HT-29 (cell line): ENCODE measurements around the gene NEDD8. TPM values are rescaled to one million over a fixed set of nuclear protein-coding genes. Genes with fewer than 3 reads are reported as not detected.
A peak's percentile ranks its signal among the peaks of the same experiment; 100 is the strongest.
"Not testable (repeated sequence)": the region's sequence is repeated elsewhere in the genome, so short reads cannot be mapped to it uniquely, and the experiment has no call there.

ENCODE experiments used
- DNase-seq: peaks from one replicate; pipeline ENCODE4 v3.0.0-alpha.2; 2015; ENCODE audit warnings: low spot score
- total RNA-seq: library from RNA; depleted of rRNA; stranded (reverse); fragments of >200 nt; shearing (Covaris generic); gene quantifications from 2 replicates; pipeline ENCODE4 v1.2.3, GENCODE V29; 2014

The NEDD8 gene
- total RNA-seq, 1 experiment from 2014 or later = 104 TPM

DNA sequence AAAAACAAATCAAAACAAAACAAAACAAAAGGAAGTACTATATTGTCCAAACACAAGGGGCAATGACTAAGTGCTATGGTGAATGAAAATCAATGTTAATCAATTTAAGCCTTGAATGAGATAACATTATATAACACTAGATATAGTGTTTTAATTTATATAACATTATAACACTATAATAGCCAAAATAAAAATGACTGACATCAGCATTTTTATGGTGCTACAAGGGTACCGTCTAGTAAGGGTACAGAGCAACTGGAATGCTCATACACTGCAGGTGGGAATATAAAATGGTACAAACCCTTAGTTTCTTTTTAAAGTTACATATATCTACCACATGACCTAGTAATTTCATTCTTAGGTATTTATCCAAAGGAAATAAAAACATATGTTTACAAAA lies 5.7 kb downstream of the NEDD8 start:
- DNase-seq = no peak

DNA sequence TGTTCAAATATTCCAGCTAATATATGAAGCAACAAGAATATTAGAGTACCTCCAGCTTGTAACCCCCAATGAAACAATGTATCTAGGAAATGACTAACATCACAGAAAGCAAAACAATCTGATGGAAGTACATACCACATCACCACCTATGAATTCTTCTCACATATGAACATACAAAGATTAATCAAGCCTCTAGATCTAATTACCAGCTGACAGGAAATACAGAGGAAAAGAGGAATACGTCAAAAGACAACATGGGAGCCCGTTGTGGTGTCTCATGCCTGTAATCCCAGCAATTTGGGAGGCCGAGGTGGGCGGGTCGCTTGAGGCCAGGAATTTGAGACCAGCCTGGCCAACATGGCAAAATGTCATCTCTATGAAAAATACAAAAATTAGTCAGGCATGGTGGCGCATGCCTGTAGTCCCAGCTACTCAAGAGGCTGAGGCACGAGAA lies 7.5 kb downstream of the NEDD8 start:
- no peak for DNase-seq

DNA sequence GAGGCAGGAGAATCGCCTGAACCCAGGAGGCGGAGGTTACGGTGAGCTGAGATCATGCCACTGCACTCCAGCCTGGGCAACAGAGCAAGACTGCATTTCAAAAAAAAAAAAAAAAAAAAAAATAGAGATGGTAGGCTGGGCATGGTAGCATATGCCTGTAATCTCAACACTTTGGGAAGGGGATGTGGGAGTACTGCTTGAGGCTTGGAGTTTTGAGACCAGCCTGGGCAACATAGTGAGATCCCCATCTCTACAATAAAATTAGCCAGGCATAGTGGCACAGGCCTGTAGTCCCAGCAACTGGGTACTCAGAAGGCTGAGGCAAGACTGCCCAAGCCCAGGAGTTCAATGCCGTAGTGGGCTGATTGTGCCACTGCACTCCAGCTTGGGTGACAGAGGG lies 9.2 kb downstream of the NEDD8 start:
- not testable (repeated sequence) for DNase-seq

DNA sequence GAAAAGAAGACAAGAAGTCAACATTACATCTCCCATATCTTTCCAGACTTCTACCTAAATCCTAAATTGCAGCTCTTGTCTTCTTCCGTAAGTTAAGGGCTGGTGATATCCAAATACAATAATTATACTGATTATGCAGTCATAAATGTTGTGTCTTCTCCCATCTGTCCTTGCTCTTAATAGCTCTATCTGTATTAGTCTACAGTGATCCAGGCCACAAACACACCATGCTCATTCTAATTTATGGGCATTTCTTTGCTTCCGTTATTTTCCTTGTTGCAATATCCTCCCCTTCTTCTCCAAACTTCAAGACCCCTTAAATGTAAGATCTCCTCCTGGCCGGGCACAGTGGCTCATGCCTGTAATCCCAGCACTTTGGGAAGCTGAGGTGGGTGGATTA lies 12.6 kb downstream of the NEDD8 start:
- no peak for DNase-seq

DNA sequence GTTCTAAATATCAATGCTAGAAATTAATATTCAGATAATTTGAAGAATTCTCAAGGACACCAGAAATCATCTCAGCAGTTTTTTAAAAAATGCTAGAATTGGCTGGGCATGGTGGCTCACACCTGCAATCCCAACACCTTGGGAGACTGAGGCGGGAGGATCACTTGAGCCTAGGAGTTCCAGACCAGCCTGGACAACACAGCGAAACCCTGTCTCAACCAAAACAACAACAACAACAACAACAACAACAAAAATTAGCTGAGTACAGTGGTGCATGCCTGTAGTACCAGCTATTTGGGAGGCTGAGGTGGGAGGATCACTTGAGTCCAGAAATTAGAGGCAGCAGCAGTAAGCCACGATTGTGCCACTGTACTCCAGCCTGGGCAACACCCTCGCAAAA lies 13.1 kb downstream of the NEDD8 start:
- DNase-seq = no peak

DNA sequence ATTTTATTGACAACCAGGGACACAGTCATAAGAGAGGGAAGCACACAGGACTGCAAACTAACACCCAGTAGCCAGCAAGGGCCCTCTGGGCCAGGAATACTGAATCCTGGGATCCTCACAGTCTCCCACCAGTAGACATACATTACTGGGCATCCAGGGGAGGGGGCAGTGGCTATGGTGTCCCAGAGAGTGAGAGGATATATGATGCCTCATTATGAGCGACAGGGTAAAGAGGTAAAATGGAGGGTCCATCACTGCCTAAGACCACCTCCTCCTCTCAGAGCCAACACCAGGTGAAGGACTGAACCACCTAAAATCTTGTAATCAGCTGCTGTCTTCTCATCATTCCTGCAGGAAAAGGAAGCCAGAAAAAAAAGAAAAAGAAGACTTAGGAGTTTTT lies 15.3 kb downstream of the NEDD8 start:
- DNase-seq = not testable (repeated sequence)

DNA sequence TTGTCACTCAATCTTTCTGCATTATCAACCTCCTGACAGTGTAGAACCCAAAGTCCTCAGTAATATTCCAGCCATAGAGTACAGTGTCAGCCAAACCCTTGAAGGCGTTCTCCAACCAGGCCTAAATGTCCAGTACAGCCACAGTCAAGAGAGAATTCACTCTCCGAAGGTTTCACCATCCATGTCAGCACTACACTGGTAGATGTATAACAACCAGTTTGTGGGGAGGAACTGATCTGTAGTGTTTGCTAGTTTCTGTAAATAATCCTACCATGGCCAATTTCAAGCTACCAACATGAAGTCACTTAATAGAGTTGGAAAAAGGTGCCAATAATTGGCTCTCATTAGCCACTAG lies 15.8 kb downstream of the NEDD8 start:
- no peak for DNase-seq

DNA sequence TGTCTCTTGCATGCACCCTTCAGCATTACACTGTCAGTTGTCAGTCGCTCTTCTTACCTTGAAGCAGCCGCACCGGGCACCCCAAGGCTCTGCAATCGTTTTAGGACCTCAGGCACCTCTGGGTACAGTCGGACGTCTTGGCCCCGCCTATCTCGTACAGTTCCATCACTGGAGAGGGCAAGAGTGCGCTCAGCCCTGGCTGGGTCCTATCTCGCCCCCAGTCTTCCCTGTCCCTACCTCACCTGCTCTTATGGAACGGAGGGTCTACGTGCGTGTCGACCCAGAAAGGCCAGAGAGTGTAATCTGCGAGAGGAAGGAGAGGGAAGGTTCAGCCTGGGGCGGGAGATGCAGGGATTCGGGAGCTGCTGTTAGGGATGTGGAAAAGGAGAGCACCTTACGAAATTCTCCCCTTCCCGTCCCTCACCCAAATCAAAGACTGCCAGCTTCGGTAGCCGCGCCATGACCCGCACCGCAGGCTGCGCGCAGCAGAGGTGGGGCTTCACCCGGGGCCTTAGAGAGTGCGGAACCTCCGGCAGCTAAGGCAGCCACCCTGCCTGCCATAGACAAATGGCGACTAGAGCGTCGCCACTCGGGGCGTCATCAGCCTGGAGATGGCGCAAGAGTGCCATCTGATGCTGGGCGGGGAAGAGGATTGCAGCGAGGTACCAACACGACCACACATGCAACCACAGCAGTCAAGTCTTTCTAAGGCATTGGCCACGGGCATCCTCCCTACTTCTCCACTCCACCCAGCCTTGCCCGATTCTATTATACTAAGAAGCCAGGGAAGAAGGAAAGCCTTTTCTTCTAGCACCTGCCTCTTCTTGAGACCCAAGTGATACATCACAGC lies 16.4 kb downstream of the NEDD8 start, which contains the start of gene MDP1:
Gene MDP1 (minus strand): TSS at position 572 of the 850 bp plus-strand sequence. CDS start 111 bp downstream, at position 461.
- peak; percentile 83 for DNase-seq

DNA sequence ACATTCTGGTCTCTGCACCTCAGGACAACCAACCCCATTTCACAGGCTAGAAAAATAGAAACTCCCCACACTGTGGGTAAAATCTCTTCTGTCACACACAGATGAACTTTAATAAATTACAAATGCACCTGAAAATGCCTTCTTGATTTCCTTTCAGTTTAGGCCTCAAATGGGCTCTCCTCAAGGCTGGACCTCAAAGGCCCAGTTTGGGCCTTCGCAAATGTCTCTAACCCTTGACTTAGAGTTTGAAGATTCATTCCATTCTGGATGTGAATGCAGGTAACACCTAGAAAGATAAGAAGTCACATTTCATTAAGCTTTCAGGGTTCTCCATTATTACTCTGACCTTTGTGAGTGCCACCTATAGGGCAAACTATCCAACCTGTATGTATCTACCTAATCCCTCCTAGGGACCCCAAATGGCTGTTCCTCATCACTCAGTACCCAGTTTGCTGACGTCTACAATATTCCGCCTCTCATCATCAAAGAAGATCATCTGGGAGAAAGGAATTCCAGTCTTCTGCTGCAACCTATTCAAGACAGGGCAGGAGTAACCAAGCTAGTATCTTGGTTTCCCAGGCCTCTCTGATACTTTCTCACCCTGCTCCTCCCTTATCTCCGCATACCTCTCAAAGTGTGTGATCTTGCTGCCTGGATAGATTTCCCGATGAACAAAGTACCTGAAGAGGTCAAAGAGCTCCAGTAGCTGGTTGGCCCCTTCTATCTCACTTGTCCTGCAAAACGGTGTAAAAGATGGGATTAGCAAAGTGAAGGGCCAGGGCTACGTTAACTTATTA lies 18.1 kb downstream of the NEDD8 start:
- DNase-seq = no peak

DNA sequence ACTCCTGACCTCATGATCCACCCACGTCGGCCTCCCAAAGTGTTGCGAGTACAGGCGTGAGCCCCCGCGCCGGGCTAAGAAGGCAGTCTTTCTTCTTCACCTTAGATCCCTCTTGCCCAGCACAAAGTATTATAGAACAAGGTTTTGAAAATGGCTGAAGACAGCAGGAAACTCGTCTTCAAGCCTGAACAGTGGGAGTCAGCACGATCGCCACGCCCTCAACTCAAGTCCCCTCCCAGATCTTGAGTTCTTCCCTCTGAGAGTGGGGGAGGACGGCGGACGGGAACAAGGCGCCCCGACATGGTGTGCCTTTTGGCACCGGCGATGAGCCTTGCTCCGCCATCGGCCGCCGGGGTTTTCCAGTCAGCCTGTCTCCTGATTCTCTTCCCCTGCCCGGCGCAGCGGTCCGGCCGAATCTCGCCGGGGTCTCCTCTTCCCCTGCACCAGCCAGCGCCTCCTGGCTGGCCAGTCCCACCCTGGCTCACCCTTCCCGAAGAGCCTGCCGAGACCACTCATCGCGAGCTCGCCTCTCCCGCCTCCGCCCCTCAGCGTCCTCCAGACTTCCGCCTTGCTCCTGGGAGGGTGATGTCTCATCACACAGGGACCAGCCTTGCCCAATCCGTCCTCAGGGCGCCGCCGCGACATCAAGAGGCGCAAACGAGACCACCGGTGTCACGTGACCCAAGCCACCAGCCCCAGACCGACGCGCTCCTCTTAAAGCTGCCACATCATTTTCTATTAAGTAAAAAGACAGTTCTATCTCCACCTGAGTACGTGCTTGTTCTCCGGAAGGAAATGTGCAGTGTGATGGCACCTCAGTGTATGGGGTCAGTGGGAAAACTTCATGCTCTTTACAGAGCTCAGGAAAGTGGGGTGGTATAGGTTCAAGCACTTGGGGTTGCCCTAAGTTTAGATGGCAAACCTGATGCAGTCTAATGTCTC lies 19.0 kb downstream of the NEDD8 start, which contains the start of gene CHMP4A:
Gene CHMP4A (minus strand): TSS at position 565 of the 942 bp plus-strand sequence. CDS start 49 bp downstream, at position 516.
- DNase-seq = peak; percentile 90

DNA sequence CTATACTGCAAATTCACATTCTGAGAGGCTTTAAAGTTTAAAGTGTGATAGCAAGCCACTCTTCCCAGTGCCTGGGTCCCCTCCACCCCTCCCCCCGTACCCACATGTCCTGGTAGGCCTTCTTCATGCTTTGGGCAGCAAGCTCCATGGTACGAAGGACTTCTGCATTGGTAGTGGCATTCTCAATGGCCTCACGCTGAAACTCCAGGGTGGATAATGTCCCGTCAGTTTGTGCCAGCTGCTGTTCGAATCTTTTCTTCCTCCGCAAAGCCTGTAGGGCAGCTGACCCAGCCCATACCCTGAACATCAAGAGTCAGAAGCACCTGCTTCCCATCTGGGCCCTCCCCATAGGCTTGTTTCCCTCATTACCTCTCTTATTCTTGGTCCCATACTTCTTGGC lies 20.9 kb downstream of the NEDD8 start:
- DNase-seq = no peak

DNA sequence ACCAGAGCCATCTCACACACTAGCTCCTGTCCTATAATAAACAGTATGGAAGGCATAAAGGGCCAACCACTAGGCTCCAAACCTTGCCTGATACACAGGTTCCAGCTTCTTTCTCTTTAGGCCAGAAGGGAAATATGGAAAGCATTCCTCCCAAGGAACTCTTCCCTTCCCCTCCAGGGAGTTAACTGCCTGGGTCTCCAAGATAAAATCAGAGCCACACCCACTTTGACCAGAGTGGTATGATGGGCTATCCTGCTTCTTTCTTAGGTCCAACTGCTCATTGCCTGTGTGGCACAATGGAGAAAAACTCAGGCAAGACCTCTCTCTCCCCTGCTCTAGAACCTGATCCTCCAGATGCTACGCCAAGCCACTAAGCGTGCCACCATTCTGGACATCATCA lies 24.5 kb downstream of the NEDD8 start:
- no peak for DNase-seq

DNA sequence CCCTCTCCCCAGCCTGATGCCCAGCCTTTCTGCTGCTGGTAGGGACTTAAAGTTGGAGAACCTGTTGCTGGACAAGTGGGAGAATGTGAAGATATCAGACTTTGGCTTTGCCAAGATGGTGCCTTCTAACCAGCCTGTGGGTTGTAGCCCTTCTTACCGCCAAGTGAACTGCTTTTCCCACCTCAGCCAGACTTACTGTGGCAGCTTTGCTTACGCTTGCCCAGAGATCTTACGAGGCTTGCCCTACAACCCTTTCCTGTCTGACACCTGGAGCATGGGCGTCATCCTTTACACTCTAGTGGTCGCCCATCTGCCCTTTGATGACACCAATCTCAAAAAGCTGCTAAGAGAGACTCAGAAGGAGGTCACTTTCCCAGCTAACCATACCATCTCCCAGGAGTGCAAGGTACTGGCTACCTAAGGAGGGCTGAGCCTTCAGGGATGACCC lies 25.0 kb downstream of the NEDD8 start:
- DNase-seq = no peak

DNA sequence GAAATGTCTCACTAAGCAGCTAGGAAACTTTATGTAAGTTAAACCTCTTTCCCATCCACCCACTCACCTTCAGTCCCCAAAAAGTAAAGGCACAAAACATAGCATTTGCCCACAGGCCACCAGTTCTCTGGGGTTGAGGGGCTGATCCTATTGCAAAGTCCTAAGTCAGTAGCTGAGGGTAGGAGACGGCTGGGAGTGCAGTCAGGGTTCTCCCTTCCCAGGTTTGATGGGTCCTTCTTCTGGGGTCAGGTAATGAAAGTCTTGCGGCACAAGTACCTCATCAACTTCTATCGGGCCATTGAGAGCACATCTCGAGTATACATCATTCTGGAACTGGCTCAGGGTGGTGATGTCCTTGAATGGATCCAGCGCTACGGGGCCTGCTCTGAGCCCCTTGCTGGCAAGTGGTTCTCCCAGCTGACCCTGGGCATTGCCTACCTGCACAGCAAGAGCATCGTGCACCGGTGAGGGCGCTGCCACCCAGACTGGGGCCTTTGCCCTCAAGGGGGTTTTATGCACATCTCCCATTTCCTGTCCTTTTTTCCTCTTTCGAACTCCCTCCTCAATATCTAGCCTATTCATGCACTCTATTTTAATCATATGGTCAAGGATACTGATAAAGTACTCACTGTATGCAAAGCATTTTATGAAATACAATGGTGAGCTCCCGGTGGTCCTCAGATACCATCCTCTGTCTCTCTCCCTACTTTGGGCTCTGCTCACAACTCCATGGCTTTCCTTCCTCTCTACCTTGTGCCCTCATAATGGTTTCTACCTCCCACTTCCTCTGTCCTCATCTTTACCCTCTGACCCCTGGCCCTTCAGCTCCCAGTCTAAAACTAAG lies 25.7 kb downstream of the NEDD8 start:
- no peak for DNase-seq

DNA sequence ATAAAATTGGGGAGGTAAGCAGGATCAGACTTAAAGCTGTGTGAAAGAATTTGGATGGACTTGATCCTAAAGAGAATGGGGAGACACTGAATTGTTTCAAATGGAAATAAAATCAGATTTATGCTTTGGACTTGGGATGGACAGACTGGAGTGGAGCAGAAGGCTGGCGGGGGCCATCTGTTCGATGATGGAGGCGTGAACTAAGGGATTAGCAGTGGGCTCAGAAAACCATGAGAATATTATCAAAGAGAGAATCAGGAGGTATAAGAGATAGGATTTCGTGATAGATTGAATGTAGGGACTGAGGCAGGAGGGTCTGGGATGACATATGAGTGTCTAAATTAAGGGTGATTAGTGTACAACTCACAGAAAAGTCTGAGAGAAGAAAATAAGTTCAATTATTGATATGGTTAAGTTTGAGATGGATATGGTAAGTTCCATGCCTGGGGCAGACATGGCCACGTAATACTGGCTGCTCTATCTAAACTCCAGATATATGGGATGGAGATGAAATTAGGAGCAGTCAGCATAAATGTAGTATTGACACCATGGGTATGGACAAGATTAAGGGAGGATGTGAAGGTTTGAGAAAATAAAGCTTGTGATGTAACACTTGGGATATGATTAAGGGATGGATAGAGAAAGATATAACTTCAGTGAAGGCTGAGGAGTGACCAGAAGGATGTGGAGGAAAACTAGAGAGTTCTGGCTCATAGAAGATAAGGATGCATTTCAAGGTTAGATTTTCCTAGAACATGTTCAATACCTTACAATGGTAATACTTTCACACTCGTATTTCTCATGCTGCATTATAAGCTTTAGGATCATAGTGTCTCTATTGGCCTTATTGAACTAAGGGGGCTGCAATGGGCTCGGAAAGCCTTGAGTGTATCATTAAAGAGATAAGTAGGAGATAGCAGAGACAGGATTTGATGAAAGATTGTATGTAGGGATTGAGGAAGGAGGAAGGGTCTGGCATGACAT lies 27.7 kb downstream of the NEDD8 start:
- no peak for DNase-seq

DNA sequence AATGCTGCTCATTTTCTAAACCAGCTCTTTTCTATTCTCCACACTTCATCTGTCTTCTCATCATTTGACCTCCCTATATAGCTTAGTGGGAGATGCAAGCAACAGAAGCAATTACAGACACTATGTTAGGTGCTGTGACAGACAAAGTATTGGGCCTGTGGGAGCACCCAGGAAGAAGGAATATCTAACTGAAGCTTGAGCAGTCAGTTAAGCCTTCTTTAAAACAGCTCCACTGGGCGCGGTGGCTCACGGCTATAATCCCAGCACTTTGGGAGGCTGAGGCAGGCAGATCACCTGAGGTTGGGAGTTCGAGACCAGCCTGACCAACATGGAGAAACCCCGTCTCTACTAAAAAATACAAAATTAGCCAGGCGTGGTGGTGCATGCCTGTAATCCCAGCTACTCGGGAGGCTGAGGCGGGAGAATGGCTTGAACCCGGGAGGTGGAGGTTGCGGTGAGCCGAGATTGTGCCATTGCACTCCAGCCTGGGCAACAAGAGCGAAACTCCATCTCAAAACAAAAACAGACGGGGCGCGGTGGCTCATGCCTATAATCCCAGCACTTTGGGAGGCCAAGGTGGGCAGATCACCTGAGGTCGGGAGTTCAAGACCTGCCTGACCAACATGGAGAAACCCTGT lies 28.8 kb downstream of the NEDD8 start:
- not testable (repeated sequence) for DNase-seq

DNA sequence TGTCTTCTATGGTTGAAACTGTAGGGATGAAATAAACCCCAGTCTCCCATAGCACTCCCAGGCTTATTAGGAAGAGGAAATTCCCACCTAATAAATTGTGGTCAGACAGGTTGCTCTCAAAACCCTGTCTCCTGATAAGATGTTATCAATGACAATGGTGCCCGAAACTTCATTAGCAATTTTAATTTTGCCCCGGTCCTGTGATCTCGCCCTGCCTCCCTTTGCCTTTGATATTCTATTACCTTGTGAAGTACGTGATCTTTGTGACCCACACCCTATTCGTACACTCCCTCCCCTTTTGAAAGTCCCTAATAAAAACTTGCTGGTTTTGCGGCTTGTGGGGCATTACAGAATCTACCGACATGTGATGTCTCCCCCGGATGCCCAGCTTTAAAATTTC lies 29.6 kb downstream of the NEDD8 start:
- DNase-seq = not testable (repeated sequence)

DNA sequence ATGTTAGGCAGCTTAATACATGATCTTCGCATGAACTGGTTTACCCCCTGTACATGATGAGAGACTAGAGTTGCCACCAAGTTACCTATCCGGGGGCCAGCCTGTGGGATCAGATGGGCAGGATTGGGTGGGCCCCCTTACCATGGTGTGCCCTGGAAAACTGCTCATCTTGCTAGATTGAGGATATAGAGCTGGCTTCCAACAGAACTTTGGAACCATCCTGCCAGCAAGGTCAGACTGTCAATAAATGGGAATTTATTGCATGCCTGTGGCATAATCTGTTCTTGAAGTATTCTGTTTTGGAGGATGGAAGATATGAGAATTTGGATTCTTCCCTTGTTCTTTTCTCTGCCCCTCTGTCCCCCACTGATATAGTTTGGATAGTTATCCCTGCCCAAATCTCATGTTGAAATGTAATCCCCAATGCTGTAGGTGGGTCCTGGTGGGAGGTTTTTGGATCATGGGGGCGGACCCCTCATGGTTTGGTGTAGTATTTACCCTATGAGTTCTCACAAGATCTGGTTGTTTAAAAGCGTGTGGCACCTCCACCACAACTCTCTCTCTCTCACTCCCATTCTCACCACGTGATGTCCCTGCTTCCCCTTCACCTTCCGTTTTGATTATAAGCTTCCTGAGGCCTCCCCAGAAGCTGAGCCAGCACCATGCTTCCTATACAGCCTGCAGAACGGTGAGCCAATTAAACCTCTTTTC lies 33.2 kb downstream of the NEDD8 start:
- DNase-seq = no peak
